Activated CD4-positive, alpha-beta T cell treated with anti-CD3 and anti-CD28 coated beads, Interleukin-2, amount 50 U/mL, for 4 hours (primary cell): ENCODE measurements around the gene KAT6B.
"Not testable (repeated sequence)": the region's sequence is repeated elsewhere in the genome, so short reads cannot be mapped to it uniquely, and the experiment has no call there.

Experiments used
- DNase-seq, 2 experiments: peaks; one replicate each; pipeline ENCODE4 v3.0.0-alpha.2; 2020

Gene KAT6B

DNA sequence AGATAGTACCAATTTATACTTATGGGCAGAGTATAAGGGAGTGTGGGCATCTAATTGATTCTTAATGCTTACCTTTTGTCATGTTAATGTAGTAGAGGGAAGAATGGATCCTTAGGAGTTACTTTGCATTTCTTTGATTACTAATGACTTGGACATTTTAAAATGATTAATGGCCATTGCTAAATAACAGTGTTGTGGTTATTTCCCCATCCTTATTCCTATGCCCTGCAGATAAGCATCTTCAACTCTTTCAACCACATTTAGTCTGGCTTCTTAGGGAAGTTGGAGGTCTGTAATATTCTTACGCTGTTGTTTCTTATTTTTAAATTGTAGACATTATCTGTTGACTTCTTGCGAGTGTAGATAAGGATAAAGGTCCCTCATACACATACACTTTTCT is 37.2 kb downstream of the KAT6B start:
- DNase-seq, result no peak

DNA sequence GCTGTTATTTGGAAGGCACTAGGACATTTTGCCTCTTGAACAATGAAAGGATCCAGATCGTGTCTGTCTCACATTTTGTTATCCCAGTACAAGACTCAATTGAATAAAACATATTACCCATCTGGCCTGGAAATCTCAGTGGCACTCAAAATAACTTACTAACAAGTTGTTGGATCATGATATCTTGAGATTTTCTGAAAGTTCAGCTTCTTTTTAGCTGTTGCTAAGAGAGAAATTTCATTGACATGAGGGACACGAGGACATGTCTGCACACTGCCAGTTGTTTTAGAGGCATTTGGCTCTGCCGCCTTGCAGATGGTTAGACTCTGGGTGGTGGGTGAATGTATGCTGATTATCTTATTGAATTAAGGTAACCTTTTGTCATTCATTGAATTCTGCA is 41.0 kb downstream of the KAT6B start:
- DNase-seq, result no peak

DNA sequence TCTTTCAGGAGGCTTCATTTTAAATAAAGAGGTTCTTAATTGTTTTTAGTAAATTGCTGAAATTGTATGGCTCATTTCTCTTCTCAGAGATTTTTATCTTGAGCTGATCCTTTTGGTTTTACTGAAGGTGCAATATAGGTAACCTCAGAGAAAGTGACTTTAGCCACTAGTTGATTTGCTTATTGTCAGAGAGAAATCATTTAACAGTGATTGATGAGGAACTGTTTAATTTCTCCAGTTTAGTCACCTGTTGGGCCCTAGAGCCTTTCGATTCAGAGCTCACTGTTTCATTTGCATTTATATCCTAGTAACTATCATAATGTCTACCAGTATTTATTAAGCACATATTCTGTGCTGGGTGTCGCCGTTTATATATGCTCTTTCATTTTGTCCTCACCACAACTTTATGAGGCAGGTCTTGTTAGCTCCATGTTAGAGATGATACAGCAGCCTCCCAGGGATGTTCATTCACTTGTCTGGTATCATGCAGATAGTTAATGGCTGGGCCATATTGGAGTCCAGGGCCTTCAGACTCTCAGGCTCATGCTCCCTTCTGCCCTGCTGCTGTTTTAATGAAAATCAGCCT is 42.1 kb downstream of the KAT6B start:
- DNase-seq, result no peak

DNA sequence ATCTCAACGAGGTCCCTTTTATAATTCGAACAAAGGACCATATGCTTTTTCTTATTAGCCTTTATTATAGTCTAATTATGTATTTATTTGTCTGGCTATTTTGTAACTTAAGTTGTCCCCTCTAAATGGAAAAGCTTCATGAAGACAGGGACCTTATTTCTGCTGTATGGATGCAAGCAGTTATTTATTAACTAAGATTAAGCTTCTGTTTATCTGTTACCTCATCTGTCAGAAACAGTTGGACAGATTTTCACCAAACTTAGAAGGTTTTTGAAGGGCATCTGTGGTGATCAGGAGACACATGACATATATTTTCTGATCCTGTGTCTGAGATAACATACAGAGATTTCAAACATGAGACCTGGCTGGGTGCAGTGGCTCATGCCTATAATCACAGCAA is 43.2 kb downstream of the KAT6B start:
- no peak for DNase-seq

DNA sequence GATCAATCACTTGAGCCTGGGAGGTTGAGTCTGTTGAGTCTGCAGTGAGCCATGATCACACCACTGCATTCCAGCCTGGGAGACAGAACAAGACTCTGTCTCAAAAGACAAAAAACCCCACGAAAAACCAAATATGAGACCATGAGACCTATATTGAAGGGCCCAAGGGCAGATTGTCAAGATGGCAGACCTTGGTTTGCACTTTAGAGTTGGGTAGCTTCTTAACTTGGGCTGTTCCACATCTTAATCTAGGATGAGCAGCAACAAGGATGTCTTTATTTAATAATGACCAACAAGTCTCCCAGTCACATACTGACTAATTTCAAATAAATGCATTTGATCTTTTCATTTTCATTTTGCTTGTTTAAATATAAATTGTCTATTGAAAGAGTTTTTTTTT is 43.8 kb downstream of the KAT6B start:
- no peak for DNase-seq

DNA sequence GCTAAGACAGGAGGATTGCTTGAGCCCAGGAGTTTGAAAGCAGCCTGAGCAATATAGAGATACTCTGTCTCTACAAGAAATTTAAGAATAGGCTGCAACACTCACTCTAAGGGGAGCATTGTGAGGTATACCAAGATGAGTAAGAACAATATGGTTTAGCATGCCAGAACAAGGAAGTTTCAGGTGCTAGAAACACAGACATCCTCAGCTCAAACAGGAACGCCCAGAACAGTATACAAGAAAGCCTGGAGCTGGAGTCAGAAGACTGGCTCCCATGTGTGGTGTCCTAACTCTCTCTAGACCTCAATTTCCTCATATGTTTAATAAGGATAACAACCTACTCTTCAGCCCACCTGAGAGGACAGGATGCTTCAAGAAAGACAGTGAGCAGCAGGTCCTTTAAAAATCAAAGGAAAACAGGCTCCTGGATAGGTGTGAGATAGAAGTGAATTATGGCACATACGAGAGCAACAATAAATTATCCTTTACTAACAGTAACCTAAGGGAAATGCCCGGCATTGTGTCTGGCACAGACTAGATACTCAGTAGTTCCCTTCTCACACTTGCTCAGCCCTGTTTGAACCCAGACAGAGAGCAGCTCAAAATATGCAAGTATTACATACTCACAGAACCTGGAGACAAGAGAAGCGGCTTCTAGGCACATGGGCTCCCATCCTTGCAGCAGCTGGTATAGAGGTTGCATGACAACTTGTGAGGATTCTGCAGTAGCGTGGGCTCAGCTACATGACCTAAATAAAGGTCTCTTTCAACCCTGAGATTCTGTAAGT is 45.4 kb downstream of the KAT6B start:
- no peak for DNase-seq

DNA sequence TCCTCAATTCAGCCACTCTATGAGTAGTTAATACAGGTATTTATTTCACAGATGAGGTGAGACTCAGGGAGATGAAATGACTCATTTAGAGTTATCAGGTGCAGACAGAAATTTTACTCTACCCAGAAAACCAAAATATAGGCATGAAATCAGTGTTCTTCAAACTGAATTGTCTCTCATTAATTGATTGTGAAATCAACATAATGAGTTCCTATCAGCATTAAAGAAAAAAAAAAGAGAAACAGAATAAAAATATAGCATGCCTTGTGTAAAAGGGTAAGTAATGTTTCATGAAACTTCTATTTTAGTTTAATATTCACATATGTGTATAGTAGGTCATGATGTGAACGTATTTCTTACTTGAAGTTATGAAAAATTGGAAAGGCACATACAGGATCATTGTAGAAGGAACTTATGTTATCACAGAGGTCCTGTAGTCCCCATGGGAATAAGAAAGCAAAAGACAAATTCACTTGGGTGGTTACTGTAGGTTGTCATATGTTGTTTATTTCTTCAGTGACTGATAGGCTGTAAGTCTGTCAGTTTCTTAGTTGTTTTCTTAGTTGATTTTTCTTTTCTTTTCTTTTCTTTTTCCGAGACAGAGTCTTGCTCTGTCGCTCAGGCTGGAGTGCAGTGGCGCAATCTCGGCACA is 47.5 kb downstream of the KAT6B start:
- no peak for DNase-seq

DNA sequence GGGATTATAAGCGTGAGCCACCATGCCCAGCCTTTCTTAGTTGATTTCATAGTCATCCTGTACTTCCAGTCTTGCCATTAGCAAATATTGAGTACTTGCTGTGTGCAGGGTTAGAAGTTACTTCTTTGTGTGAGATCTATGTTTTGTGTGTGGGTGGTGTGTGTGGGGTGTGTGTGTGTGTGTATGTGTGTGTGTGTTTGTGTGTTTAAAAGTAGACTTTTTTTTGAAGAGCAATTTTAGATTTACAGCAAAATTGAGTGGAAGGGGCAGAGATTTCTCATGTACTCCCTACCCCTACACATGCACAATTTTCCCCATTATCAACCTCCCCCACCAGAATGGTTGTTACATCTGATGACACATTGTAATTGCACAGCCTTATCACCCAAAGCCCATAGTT is 48.2 kb downstream of the KAT6B start:
- no peak for DNase-seq

DNA sequence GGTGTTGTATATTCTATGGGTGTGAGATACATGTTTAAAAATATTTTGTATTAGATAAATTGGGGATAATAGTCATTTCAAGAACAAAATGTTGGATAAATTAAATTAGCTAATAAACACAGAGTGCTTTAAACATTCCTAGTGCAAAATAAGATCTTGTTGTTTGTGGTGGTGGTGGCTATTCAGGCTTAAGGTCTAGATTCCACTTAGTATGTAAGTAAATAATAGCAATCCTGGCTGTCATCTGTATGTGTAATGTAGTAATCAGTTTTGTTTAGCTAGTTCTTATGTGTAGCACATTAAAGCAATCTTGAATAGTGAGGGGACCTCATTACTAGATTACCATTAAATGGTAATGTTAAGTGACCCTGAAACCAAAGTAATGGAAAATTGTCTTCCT is 48.7 kb downstream of the KAT6B start:
- no peak for DNase-seq

DNA sequence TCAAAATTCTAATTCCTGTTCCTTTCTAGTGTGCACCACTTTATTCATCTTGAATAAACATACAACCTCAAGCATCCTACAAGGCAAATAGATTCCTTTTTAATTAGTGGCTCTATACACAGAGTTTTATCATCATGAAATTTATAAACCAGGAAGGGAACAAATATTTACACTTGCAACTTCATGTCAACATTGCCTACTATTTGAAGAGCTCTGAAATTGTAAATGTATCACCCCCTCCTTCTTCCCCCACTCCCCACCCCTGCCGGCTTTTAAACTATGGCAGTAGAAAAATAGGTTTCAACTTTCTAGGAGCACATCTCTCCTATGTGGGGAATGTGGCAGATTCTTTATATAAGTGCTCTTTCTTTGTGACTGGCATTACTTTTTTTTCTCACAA is 49.6 kb downstream of the KAT6B start:
- DNase-seq, result no peak

DNA sequence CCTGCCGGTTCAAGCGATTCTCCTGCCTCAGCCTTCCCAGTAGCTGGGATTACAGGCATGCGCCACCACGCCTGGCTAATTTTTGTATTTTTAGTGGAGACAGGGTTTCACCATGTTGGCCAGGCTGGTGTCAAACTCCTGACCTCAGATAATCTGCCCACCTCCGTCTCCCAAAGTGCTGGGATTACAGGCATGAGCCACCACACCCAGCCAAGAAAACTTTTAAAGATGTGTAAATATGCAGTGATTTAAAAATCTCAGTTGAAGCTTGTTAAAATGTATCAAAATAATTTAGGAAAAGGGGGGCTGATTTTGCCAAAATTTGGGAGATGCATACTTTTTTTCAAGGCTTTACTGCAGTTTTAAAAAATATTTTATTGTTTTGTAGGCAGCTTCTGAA is 50.7 kb downstream of the KAT6B start:
- not testable (repeated sequence) for DNase-seq

DNA sequence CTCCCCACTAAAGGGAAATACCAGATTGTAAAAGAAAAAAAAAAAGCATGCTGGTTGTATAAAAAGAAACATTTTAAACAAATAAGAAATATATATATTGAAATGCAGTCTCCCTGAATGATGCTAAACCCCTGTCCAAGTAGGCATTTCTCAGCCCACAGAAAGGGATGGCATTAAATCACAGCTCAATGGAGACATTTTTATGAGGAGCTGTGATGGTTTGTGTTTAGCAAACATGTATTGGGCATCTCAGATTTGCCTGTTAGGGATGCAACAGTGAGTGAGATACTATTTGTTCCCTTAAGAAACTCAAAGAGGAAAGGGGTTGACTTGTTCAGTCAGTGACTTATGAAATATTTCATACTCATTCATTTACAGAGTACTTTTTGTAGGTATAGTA is 51.5 kb downstream of the KAT6B start:
- DNase-seq, result no peak

DNA sequence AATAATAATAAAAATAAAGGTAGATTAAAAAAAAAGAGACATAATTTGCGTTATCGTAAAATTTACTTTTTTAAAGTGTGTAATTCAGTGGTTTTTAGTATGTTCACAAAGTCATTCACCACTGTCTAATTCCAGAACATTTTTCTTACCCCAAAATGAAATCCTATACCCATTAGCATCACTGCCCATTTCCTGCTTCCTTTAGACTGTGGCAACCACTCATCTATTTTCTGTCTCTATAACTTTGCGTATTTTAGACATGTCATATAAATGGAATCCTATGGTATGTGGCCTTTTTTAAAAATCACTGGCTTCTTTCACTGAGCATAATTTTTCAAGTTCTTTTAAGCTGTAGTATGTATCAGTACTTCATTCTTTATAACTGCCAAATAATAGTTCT is 53.6 kb downstream of the KAT6B start:
- DNase-seq, result no peak

DNA sequence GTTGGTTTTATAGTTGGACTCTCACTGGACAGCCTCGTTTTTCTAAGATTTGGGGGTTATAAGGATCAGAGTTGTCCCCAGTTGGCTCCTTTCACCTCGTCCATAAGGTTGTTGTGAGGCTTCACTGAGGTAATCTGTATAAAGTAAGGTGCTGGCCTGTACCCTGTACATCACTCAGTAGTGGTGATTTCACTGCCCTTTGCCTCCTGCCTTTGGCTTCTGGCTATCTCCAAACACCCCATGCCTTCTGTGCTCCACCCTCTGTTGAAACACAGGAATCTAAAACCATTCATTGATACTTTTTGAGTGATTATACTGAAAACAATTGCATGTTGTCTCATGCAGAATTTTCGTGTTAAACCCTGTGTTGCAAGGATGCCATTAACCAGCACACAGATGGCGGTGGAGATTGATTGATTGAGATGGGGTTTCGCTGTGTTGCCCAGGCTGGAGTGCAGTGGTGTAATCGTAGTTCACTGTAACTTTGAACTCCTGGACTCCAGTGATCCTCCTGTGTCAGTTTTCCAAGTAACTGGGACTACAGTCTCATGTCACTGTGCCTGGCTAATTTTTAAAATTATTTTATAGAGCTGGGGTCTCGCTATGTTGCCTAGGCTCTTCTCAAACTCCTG is 55.0 kb downstream of the KAT6B start:
- no peak for DNase-seq

DNA sequence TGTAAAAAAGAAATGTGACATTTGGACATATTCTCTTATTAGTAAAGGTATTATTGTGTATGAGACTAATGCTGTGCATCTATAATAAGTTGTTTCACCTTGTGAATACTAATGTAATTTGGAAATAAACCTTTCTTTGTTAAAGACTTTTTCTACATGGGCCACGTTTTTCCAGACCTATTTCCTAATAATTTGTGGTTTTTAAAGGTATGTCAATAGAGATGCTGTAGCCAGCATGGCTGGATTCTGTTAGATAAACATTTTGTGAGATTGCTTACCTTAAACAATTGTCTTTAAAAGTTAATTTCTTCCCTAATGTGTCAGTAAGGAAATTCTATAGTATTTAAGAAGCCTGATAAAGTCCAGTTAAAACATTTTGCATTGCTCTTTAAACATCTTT is 56.0 kb downstream of the KAT6B start:
- DNase-seq, result no peak

DNA sequence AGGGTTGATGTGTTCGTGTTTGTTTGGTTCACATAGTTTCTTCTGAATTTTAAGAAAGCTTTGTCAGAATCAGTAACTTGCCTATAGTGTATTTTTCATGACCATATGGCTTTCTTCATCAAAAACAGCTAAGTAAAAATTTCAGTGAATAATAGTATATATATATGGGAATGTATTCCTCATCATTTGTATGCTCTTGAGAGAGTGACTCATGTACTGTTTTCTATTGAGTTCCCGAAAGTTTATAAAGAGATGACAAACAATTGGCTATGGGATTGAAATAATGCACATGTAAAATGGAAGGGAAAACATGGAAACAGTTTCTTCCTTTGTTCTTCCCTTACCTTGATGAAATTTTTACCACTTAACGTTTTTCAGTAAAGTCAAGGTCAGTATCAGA is 56.4 kb downstream of the KAT6B start:
- DNase-seq, result no peak

DNA sequence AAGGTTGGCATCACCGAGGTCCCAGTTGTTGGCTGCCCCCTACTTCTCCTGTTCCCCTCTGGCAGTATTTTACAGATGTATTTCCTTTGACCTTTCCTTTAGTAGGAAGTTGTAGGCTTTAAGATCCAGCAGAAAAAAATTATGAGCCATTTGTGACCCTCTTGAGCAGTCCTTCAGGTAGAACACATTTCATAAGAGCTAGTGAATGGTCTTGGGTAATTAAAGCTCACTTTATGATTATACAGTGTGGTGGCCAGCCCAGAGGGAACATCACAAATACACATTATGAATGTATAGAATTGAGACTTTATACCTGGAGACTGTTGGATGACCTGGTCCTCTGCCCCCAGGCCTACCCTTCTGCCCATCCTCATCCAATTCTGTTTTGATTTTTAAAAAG is 57.0 kb downstream of the KAT6B start:
- no peak for DNase-seq

DNA sequence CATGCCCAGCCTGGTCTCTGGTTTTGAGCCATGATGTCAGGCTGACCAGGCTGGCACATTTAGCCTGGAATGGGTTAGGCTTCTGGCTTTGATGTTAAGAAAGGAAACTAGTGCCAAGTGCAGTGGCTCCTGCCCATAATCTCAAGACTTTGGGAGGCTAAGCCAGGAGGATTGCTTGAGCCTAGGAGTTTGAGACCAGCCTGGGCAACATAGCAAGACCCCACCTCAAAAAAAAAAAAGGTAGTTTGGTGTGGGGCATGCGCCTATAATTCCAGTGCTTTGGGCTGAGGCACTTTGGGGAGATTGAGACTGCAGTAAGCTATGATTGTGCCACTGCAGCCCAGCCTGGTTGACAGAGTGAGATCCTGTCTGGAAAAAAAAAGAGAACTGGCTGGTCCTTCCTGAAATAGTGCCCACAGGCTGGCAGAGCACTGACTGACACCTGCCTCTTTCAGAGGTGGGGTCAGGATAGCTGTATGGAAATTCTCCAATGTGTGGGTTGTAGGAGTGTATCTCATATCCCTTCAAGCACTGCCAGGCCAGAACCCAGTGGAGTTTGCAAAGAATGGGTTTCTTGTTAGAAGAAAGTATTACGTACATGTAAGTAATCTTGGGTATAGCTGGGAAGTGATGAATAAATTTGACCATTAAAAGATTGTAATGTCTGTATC is 61.3 kb downstream of the KAT6B start:
- DNase-seq, result no peak

DNA sequence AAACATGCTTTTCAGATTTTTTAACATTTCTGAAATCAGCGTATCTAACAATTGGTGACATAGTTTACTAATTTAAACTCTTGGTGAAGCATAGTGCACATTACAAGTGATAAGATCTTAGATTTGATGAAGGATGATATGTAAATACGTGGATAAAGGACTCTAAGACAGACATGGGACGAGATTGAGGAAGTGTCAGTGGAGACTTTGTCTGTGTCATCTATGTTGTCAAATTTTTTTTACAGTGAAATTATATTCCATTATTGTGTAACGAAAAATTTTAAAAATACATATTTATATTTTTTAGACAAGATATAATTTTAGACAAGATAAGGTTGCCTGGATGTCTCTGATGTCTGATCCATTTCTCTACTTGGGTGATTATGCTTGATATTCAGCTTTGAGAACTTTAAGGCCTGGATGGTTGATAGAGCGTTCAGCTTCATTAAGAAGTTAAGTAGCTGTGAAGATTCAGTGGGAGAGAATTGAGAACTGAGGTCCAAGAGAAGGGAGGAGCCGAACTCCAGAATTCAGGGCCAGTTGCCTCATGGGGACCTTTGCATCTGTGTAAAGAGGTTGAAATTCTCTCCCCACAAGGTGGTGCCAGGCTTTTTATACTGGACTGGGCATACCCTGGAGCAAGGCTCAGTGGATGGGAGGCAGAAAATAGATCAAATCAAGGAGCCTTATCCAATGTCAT is 62.7 kb downstream of the KAT6B start:
- no peak for DNase-seq

DNA sequence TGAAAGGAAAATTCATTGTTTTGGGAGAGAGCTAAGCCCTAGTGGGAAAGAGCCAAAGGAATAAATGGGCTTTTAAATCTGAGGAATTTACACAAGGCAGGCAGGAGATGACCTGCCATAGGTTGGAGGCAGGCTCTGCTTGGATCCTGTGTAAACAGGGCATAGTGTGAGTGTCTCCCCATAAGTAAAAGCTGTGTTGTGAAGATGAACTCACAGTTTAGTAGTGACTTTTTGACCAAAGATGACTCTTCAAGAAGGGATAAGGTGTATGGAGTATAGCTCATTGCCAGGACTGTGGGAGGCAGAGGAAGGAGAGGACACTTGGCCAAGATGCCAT is 63.2 kb downstream of the KAT6B start:
- no peak for DNase-seq

DNA sequence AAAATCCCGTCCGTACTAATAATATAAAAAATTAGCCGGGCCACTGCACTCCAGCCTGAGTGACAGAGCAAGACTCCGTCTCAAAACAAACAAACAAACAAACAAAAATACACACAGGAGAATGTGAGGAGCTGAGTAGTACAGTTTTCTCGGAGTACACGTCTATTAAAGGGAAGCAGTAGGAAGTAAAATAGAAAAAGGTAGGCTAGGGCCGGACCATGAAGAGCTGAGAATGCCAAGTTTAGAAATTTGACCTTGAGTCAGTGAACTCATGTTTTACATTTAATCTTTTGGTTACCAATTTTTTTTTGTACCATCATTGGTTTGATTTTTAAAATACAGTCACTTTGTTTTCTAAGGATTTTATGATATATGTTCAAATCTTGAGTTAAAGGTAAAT is 64.1 kb downstream of the KAT6B start:
- DNase-seq, result no peak

DNA sequence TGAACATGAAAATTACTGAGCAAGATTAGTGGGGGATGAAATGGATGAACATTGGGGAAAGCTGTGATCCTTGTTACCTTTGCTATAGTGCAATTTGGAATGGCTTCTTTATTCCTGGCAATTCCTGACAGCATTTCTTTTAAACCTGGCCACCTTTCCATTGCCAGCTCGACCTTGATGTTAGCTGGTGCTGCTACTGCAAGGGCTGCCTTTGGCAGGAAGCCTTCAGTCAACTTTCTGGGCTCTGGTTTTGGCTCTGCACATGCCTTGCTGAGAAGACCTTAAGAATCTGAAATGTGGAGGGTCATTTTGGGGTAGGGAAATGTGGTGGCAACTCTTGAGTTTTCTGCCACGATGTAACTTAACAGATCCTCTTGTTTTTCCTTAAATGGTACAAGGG is 64.7 kb downstream of the KAT6B start:
- DNase-seq, result no peak

DNA sequence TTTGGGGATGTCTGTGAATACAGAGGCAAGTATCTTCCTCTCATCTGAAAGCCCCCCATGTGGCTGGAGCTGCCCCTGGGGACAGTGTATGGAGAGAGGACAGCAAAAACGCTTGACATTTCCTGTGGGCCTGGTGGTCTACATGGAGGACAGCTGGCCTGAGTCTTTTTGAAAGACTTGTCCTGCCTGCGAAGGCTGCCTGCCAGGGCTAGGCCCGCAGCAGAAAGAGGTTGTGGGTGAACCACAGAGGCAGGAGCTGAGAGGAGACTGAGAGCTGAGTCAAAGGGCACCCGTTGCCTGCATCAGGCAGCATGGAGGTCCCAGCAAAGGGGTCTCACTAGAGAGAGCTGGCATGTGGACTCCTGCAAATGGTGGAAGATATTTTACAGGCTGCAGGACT is 66.4 kb downstream of the KAT6B start:
- no peak for DNase-seq
